GM23248 (cell line): ENCODE measurements around the gene FGGY. TPM values are rescaled to one million over a fixed set of nuclear protein-coding genes. Genes with fewer than 3 reads are reported as not detected.

Experiments
- DNase-seq: peaks from one replicate; pipeline ENCODE4 v3.0.0-alpha.2; 2015
- H2AFZ ChIP-seq: fragments of 200-600 bp; sonication (generic); 2 replicates; pipeline ENCODE4 v1.6.1; 2016; ENCODE audit warnings: antibody characterized with exemption
- H3F3A ChIP-seq: fragments of 200-600 bp; sonication (generic); 2 replicates; pipeline ENCODE4 v1.6.1; 2016; ENCODE audit warnings: mild to moderate bottlenecking, antibody characterized with exemption, mixed run types; ENCODE audit not compliant: insufficient read depth
- H3K27ac ChIP-seq: fragments of 200-600 bp; sonication (generic); 2 replicates; pipeline ENCODE4 v1.5.1; 2016; ENCODE audit warnings: mild to moderate bottlenecking
- H3K27me3 ChIP-seq: fragments of 200-600 bp; sonication (generic); replicated peaks from 2 replicates; pipeline ENCODE4 v1.6.1; 2016; ENCODE audit warnings: mild to moderate bottlenecking; ENCODE audit not compliant: insufficient read depth
- H3K36me3 ChIP-seq: fragments of 200-600 bp; sonication (generic); 2 replicates; pipeline ENCODE4 v1.6.1; 2016; ENCODE audit warnings: low read depth, mild to moderate bottlenecking
- H3K4me1 ChIP-seq: fragments of 200-600 bp; sonication (generic); 2 replicates; pipeline ENCODE4 v1.6.1; 2016; ENCODE audit warnings: mild to moderate bottlenecking; ENCODE audit not compliant: insufficient read depth
- H3K4me2 ChIP-seq: fragments of 200-600 bp; sonication (generic); one replicate; pipeline ENCODE4 v1.6.1; 2016; ENCODE audit warnings: mild to moderate bottlenecking; ENCODE audit not compliant: unreplicated experiment
- H3K4me3 ChIP-seq: fragments of 200-600 bp; sonication (generic); 2 replicates; pipeline ENCODE4 v1.5.1; 2016; ENCODE audit warnings: mild to moderate bottlenecking
- H3K79me2 ChIP-seq: fragments of 200-600 bp; sonication (generic); 2 replicates; pipeline ENCODE4 v1.6.1; 2016; ENCODE audit warnings: mild to moderate bottlenecking; ENCODE audit not compliant: insufficient read depth
- H3K9ac ChIP-seq: fragments of 200-600 bp; sonication (generic); 2 replicates; pipeline ENCODE4 v1.6.1; 2016; ENCODE audit warnings: mild to moderate bottlenecking
- H3K9me2 ChIP-seq: fragments of 200-600 bp; sonication (generic); 2 replicates; pipeline ENCODE4 v1.6.1; 2016; ENCODE audit warnings: mixed run types, mild to moderate bottlenecking, moderate library complexity; ENCODE audit not compliant: insufficient read depth
- H3K9me3 ChIP-seq: fragments of 200-600 bp; sonication (generic); one replicate; pipeline ENCODE4 v1.6.1; 2017; ENCODE audit warnings: low read depth
- H4K20me1 ChIP-seq: fragments of 200-600 bp; sonication (generic); 2 replicates; pipeline ENCODE4 v1.6.0; 2016; ENCODE audit not compliant: insufficient read depth
- EZH2 ChIP-seq: fragments of 200-600 bp; sonication (generic); IDR thresholded peaks from 2 replicates; pipeline ENCODE4 v1.6.1; 2018; ENCODE audit warnings: antibody characterized with exemption, mild to moderate bottlenecking; ENCODE audit not compliant: insufficient read depth, poor library complexity, severe bottlenecking
- EZH2phosphoT487 ChIP-seq: fragments of 200-600 bp; sonication (generic); IDR thresholded peaks from 2 replicates; pipeline ENCODE4 v1.6.1; 2018; ENCODE audit warnings: antibody characterized with exemption, moderate library complexity, mild to moderate bottlenecking, low read depth; ENCODE audit not compliant: insufficient read depth
- WGBS, 2 experiments: methylation state at CpG; one replicate each; pipeline ENCODE4 v1.1.6; 2015 to 2017; ENCODE audit warnings: low lambda C conversion rate in 2 of 2, low coverage in 1 of 2; ENCODE audit errors: missing lambda C conversion rate in 2 of 2; 5-methylcytosine and 5-hydroxymethylcytosine counted together
- in situ Hi-C: fragments of 300-500 bp; cut with MboI; formaldehyde crosslinking; loops from 2 replicates; pipeline ENCODE4 v1.15.0; 2020
- polyA plus RNA-seq: library from polyadenylated mRNA; unstranded; fragments of >200 nt; fragmentation: Nextera tagmentation; extraction: Ambion mirVana; gene quantifications from 2 replicates; pipeline ENCODE4 v1.2.1, GENCODE V29; 2016
- total RNA-seq: library from RNA; depleted of rRNA; stranded (reverse); fragments of >200 nt; shearing (Covaris generic); gene quantifications from 2 replicates; pipeline ENCODE4 v1.2.3, GENCODE V29; 2014

Gene FGGY
- total and polyA plus RNA-seq, 2 experiments from 2014 or later = 12.8 to 16.9 TPM

DNA sequence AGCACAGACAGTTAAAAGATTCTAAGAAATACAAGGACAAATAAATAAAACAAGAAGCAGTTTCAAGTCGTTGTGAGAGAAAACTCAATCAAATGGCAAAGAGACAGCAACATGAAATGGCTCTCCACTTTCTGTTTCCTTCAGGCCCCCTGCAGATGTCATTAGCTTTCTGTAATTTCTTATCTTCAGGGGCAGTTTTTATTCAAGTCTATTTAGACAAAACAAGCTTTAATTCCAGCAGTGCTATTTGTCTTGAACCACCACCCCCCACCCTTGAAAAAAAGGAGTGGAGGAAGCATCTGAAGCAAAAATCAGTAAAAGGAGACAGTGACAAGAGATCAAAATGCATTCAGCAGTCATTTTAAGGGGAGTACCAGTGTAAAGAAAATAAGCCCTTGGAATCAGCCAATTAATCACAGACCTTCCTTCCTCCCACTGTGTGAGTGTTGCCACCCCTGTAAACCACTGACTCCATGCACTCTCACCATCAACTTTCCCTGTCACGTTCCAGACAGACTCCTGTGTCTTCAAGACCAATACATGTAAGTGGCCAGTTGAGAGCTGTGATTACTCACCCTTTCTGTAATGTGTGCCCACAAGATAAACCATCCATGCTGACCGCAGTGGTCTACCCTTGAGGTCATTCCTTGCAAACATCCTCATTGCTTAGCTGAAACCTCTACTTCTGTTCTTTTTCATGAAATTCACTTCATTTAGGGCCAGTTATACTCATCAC lies 381.8 kb downstream of the FGGY start:
- peak; percentile 97 for DNase-seq
- no peaks in the 10 kb centered on the region for H3K27me3 ChIP-seq
- peak overlapping the region; percentile 79 for H3K27ac ChIP-seq
- H3K9ac ChIP-seq = peak overlapping the region; percentile 59
- H3K79me2 ChIP-seq = no peaks in the 10 kb centered on the region
- H3K9me3 ChIP-seq = no peaks in the 10 kb centered on the region
- whole genome bisulfite sequencing, 2 experiments = 1 to 3% methylated on average over 3 of the region's 3 CpGs
- TF ChIP-seq EZH2phosphoT487 = peak; percentile 80; the same call in 1 of the 2 replicates
- TF ChIP-seq EZH2 = no peak
- no peaks in the 10 kb centered on the region for H4K20me1 ChIP-seq
- in situ Hi-C loops = no loop called here
- peaks cover 24% of the 10 kb centered on the region for H3F3A ChIP-seq
- H3K9me2 ChIP-seq = no peaks in the 10 kb centered on the region
- no peak overlapping the region for H2AFZ ChIP-seq
- H3K4me3 ChIP-seq = peak overlapping the region; percentile 34
- H3K4me2 ChIP-seq = peak overlapping the region; percentile 71
- H3K36me3 ChIP-seq = 0 out of 2 replicates have a peak, but pooled peaks cover 7% of the 10 kb centered on the region
- peaks cover 30% of the 10 kb centered on the region for H3K4me1 ChIP-seq

DNA sequence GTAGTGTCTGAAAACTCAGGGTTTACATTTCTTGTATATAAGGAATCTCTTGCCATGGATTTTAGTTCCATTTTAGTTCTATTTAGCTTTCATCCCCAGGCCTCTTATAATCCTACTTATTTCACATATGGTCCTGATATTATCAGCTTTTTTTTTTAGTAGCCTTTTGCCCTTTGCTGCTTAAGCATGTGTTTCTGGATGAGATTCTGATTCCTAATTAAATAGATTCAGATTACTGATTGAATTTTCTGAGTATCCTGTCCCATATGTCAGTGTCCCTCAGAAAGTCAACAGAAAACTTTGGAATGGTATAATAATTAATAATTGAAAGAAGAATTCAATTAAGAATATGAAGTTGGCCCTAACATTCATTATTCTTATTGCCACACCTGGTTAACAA lies 383.1 kb downstream of the FGGY start:
- Histone ChIP-seq H3K4me2 (no peak overlapping the region), H3K4me3 (no peak overlapping the region), H3K36me3 (0 out of 2 replicates have a peak, but pooled peaks cover 7% of the 10 kb centered on the region), H3K27ac (no peak overlapping the region), H3K4me1 (peaks cover 30% of the 10 kb centered on the region), H3K9me2 (no peaks in the 10 kb centered on the region), H3K79me2 (no peaks in the 10 kb centered on the region), H3K9ac (no peak overlapping the region), H2AFZ (no peak overlapping the region), H3K27me3 (no peaks in the 10 kb centered on the region), H3K9me3 (no peaks in the 10 kb centered on the region), H3F3A (peaks cover 16% of the 10 kb centered on the region), H4K20me1 (no peaks in the 10 kb centered on the region)
- TF ChIP-seq EZH2phosphoT487 (no peak), EZH2 (no peak)
- in situ Hi-C loops = no loop called here
- no peak for DNase-seq

DNA sequence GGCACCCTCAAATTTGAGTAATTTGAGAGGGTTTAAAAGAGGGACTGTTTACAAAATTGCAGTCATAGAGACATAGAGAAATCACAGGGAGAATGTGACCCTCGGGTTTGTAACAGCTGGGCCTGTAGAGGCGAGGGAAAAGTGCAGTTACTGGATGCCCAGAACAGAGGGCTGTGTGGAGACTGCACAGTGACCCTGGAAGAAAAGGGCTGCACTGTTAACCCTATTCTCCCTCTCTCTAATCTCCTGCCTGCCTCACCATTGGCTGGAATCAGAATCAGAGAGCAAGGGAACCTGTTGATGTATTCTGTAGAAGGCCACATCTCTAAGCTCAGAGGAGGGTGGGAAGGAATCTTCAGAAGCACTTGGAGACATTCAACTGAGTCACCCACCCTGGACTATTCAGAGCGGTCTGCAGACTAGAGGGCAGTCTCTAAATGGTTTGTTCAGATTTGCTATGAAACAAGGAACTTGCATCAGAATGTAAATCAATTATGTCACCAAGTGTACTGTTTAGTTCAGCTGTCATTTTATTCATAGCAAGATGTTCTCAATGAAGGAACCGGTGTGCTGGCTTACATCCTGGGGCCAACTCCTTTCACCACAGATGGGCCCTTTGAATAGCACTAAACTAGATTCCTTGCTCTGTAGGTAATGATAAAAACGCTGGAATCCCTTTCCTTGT lies 385.6 kb downstream of the FGGY start:
- in situ Hi-C loops = no loop called here
- TF ChIP-seq EZH2 (no peak), EZH2phosphoT487 (no peak)
- Histone ChIP-seq H3K4me1 (peaks cover 22% of the 10 kb centered on the region), H3F3A (peaks cover 16% of the 10 kb centered on the region), H3K79me2 (no peaks in the 10 kb centered on the region), H3K9me2 (no peaks in the 10 kb centered on the region), H3K9me3 (no peaks in the 10 kb centered on the region), H3K27ac (no peak overlapping the region), H3K36me3 (0 out of 2 replicates have a peak, but pooled peaks cover 7% of the 10 kb centered on the region), H4K20me1 (no peaks in the 10 kb centered on the region), H2AFZ (no peak overlapping the region), H3K9ac (no peak overlapping the region), H3K4me2 (no peak overlapping the region), H3K27me3 (no peaks in the 10 kb centered on the region), H3K4me3 (no peak overlapping the region)
- WGBS, 2 experiments = 70 to 72% methylated on average over 5 of the region's 5 CpGs
- peak; percentile 45 for DNase-seq

DNA sequence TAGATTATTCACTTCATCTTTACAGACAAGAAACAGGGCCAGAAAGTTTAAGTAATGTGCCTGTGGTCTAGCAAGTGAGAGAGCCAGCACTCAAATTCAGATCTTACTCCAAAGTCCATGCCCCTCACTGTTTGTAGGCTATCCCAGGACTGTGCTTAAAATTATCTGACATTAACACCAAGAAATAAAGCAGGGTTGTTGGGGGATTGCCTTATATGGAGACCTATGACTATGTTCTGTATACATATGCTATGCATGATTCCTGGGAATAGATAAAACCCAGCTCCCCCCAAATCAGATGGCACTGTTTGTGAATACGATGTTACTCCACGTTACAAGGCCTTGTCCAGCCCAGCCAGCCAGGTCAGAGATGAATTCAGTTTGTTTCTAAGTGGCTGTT lies 386.3 kb downstream of the FGGY start:
- Histone ChIP-seq H3K27me3 (no peaks in the 10 kb centered on the region), H3K79me2 (no peaks in the 10 kb centered on the region), H2AFZ (no peak overlapping the region), H3K36me3 (0 out of 2 replicates have a peak, but pooled peaks cover 7% of the 10 kb centered on the region), H3K9me2 (no peaks in the 10 kb centered on the region), H3K4me2 (no peak overlapping the region), H4K20me1 (no peaks in the 10 kb centered on the region), H3K9ac (no peak overlapping the region), H3K4me1 (peaks cover 17% of the 10 kb centered on the region), H3K27ac (no peak overlapping the region), H3F3A (peaks cover 9% of the 10 kb centered on the region), H3K4me3 (no peak overlapping the region), H3K9me3 (no peaks in the 10 kb centered on the region)
- TF ChIP-seq EZH2 = no peak
- WGBS, 2 experiments = 98% methylated on average over 2 of the region's 2 CpGs
- in situ Hi-C loops = no loop called here
- DNase-seq = no peak
